ENCODE measurements around the gene UNC93A. TPM values are rescaled to one million over a fixed set of nuclear protein-coding genes. Genes with fewer than 3 reads are reported as not detected.

The UNC93A gene
- total and polyA plus RNA-seq, 2 donors (not counting 3 experiments of a cell fraction or from before 2014, with no cell fraction given) = not detected

- dilution Hi-C loops (cut with MboI; ENCODE audit: extremely low pct_ligation_motif_present, low sequenced_read_pairs) = no loop called here
- no peaks in the 10 kb centered on the region for H3K27me3 ChIP-seq (ENCODE audit: control insufficient read depth in 2 of 2, insufficient read depth in 2 of 2, low read length in 2 of 2)
These were observed 35.1 kb upstream of the UNC93A start for GRCh38 chr6:167255918-167256553.

More at GRCh38 chr6:167255918-167256553, 35.1 kb upstream of the UNC93A start:
- FAIRE-seq (no peak), DNase-seq (ENCODE audit: low read depth, low spot score) (no peak)
- intact Hi-C loops (cut with micrococcal nuclease) = no loop called here
- TF ChIP-seq EZH2 (IDR thresholded peaks at IDR 0.05; ENCODE audit: borderline replicate concordance, low read depth, low read length, severe bottlenecking) = no peak
- TF ChIP-seq CTCF (IDR thresholded peaks at IDR 0.05; ENCODE audit: extremely low read depth in 1 of 2, insufficient read depth in 1 of 2, low read depth in 1 of 2, low read length in 2 of 2) = no peak
- no peak for TF ChIP-seq FOS (IDR thresholded peaks at IDR 0.05; ENCODE audit: borderline replicate concordance, insufficient read depth, low read length)
- Histone ChIP-seq H3K27ac (ENCODE audit: insufficient read depth, low read depth, low read length) (no peak overlapping the region), H4K20me1 (replicated peaks; ENCODE audit: control insufficient read depth, extremely low read depth, insufficient read depth, low read length) (no peaks in the 10 kb centered on the region), H3K9me1 (replicated peaks; ENCODE audit: control insufficient read depth, extremely low read depth, insufficient read depth, low read length) (no peaks in the 10 kb centered on the region), H3K36me3 (ENCODE audit: control insufficient read depth in 2 of 2, extremely low read depth in 1 of 2, insufficient read depth in 2 of 2, low read length in 2 of 2) (no peaks in the 10 kb centered on the region), H3K4me3 (replicated peaks in 1 of 3; ENCODE audit: insufficient read depth in 1 of 3, low read depth in 1 of 3, low read length in 3 of 3) (no peak overlapping the region), H3K9me3 (replicated peaks; ENCODE audit: control insufficient read depth, insufficient read depth, low read length) (no peaks in the 10 kb centered on the region), H3K4me1 (ENCODE audit: control insufficient read depth, extremely low read depth, insufficient read depth, low read length) (no peaks in the 10 kb centered on the region), H2AFZ (ENCODE audit: low read depth, low read length) (no peak overlapping the region), H3K4me2 (ENCODE audit: insufficient read depth, low read length) (no peak overlapping the region), H3K79me2 (ENCODE audit: control insufficient read depth, insufficient read depth, low read length) (no peaks in the 10 kb centered on the region), H3K9ac (replicated peaks; ENCODE audit: extremely low read depth, insufficient read depth, low read length) (no peak overlapping the region)
- ChIA-PET POLR2A (no interaction called here), CTCF (no interaction called here)
- BruUV-seq (replicated peaks) = no TSS peak
